OCI-LY7 (cell line): ENCODE results near the gene ZFR2. TPM values are rescaled to one million over a fixed set of nuclear protein-coding genes. Genes with fewer than 3 reads are reported as not detected.

ENCODE experiments used
- BruUV-seq: library from RNA; stranded (reverse); fragments of 400-500 nt; replicated peaks from 2 replicates; lab custom pipeline; 2021; lab: Mats Ljungman, UMichigan
- CTCF ChIA-PET: fragments of 300-600 bp; sonication (Branson Sonifier 250); formaldehyde crosslinking; loops from one replicate; lab custom pipeline; 2022; ENCODE audit warnings: antibody characterized with exemption; ENCODE audit not compliant: unreplicated experiment; lab: Charles Lee
- POLR2A ChIA-PET: fragments of 300-600 bp; sonication (Branson Sonifier 250); formaldehyde crosslinking; loops from one replicate; lab custom pipeline; 2022; ENCODE audit warnings: antibody characterized with exemption; lab: Charles Lee
- DNase-seq: peaks from one replicate; pipeline ENCODE4 v3.0.0-alpha.2; 2015; ENCODE audit warnings: low spot score
- H2AFZ ChIP-seq: fragments of 200-600 bp; sonication (generic), shearing (Covaris generic); 2 replicates; pipeline ENCODE4 v1.6.1; 2014; ENCODE audit warnings: mild to moderate bottlenecking, antibody characterized with exemption, low read length, moderate library complexity
- H3K27ac ChIP-seq: fragments of 200-600 bp; sonication (generic); 2 replicates; pipeline ENCODE4 v1.5.1; 2014; ENCODE audit warnings: mixed run types, low read depth, mild to moderate bottlenecking, moderate library complexity, low read length, inconsistent platforms; ENCODE audit not compliant: poor library complexity, severe bottlenecking
- H3K36me3 ChIP-seq: fragments of 200-600 bp; sonication (generic); 2 replicates; pipeline ENCODE4 v1.6.1; 2014; ENCODE audit warnings: mild to moderate bottlenecking, antibody characterized with exemption, low read length, moderate library complexity, mixed read lengths; ENCODE audit not compliant: insufficient read depth
- H3K4me1 ChIP-seq: fragments of 200-600 bp; sonication (generic); 2 replicates; pipeline ENCODE4 v1.5.1; 2014; ENCODE audit warnings: mild to moderate bottlenecking, low read length; ENCODE audit not compliant: insufficient read depth, poor library complexity, severe bottlenecking
- H3K4me2 ChIP-seq: fragments of 200-600 bp; sonication (generic); 2 replicates; pipeline ENCODE4 v1.6.1; 2014; ENCODE audit warnings: mild to moderate bottlenecking, low read length
- H3K4me3 ChIP-seq: fragments of 200-600 bp; sonication (generic); 2 replicates; pipeline ENCODE4 v1.5.1; 2014; ENCODE audit warnings: mild to moderate bottlenecking, low read depth, low read length; ENCODE audit not compliant: poor library complexity, severe bottlenecking
- H3K79me2 ChIP-seq: fragments of 200-600 bp; sonication (generic); 2 replicates; pipeline ENCODE4 v1.6.1; 2016; ENCODE audit warnings: low read depth, mild to moderate bottlenecking, low read length, moderate library complexity, mixed read lengths; ENCODE audit not compliant: insufficient read depth
- H3K9me2 ChIP-seq: fragments of 200-600 bp; sonication (generic); 2 replicates; pipeline ENCODE4 v1.6.1; 2016; ENCODE audit warnings: mild to moderate bottlenecking, low read length, mixed read lengths; ENCODE audit not compliant: insufficient read depth
- H3K9me3 ChIP-seq: fragments of 200-600 bp; sonication (generic); 2 replicates; pipeline ENCODE4 v1.6.1; 2014; ENCODE audit warnings: mild to moderate bottlenecking, mixed run types, low read length, mixed read lengths
- H4K20me1 ChIP-seq: fragments of 200-600 bp; sonication (generic); 2 replicates; pipeline ENCODE4 v1.6.1; 2014; ENCODE audit warnings: mild to moderate bottlenecking, antibody characterized with exemption, low read length, moderate library complexity, mixed read lengths; ENCODE audit not compliant: insufficient read depth
- EZH2phosphoT487 ChIP-seq: fragments of 200-600 bp; sonication (generic); IDR thresholded peaks from 2 replicates; pipeline ENCODE4 v1.6.1; 2018; ENCODE audit warnings: low read depth, borderline replicate concordance, mild to moderate bottlenecking, mixed run types, antibody characterized with exemption, low read length, moderate library complexity, mixed read lengths
- intact Hi-C: fragments of 100-400 bp; cut with micrococcal nuclease; formaldehyde crosslinking; loops from one replicate; pipeline ENCODE4 v1.10.0; 2022; ENCODE audit not compliant: unreplicated experiment
- total RNA-seq, 2 experiments: library from RNA; depleted of rRNA in 1 of 2; stranded (reverse); fragments of >200 nt in 1 of 2; shearing (Covaris generic) in 1 of 2; gene quantifications; 2 replicates each; pipeline ENCODE4 v1.2.3, GENCODE V29; 2014 to 2022
- TF ChIP-seq, protein P1 (sequence below): fragments of 200-600 bp; sonication (generic); conservative IDR thresholded peaks from 2 replicates; pipeline ENCODE4 v1.5.1; 2014; ENCODE audit warnings: mild to moderate bottlenecking, antibody characterized with exemption, low read length, moderate library complexity, mixed read lengths

The ZFR2 gene
- total RNA-seq, 2 experiments from 2014 or later = not detected

DNA sequence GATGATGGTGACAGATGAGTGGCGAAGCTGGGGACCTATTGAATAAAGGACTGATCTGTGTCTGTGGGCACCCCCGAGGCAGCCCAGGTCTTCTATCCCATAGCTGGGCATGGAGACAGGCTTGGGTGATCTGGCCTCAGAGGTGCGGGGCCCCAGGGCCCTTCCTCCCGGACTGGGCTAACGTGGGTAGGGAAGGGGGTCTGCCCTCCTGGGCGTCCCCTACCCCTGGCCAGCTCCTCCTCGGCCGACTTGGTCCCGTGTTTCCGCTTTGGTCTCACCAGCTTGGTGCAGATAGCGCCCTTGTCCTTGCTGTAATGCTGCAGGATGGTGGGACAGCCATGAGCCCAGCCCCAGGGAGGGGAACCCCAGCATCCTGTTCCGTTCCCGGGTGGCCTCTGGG, 85.9 kb downstream of the ZFR2 start:
- H3K4me2 ChIP-seq = no peak overlapping the region
- POLR2A ChIA-PET = no interaction called here
- H3K79me2 ChIP-seq = no peaks in the 10 kb centered on the region
- no peak for TF ChIP-seq EZH2phosphoT487
- TF ChIP-seq, protein P1, sequence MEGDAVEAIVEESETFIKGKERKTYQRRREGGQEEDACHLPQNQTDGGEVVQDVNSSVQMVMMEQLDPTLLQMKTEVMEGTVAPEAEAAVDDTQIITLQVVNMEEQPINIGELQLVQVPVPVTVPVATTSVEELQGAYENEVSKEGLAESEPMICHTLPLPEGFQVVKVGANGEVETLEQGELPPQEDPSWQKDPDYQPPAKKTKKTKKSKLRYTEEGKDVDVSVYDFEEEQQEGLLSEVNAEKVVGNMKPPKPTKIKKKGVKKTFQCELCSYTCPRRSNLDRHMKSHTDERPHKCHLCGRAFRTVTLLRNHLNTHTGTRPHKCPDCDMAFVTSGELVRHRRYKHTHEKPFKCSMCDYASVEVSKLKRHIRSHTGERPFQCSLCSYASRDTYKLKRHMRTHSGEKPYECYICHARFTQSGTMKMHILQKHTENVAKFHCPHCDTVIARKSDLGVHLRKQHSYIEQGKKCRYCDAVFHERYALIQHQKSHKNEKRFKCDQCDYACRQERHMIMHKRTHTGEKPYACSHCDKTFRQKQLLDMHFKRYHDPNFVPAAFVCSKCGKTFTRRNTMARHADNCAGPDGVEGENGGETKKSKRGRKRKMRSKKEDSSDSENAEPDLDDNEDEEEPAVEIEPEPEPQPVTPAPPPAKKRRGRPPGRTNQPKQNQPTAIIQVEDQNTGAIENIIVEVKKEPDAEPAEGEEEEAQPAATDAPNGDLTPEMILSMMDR = no peak
- no peaks in the 10 kb centered on the region for H4K20me1 ChIP-seq
- peaks cover 8% of the 10 kb centered on the region; the same call in 1 of the 2 replicates for H3K9me3 ChIP-seq
- H3K4me1 ChIP-seq = no peaks in the 10 kb centered on the region
- H3K27ac ChIP-seq = no peak overlapping the region
- no peak for DNase-seq
- H3K4me3 ChIP-seq = no peak overlapping the region
- no TSS peak for BruUV-seq
- no peak overlapping the region for H2AFZ ChIP-seq
- H3K9me2 ChIP-seq = no peaks in the 10 kb centered on the region
- CTCF ChIA-PET = no interaction called here
- intact Hi-C loops = loop anchor here (1.0 kb wide), 1 partner anchor 39 kb away; no protein-coding TSS in a partner anchor
- no peaks in the 10 kb centered on the region for H3K36me3 ChIP-seq

DNA sequence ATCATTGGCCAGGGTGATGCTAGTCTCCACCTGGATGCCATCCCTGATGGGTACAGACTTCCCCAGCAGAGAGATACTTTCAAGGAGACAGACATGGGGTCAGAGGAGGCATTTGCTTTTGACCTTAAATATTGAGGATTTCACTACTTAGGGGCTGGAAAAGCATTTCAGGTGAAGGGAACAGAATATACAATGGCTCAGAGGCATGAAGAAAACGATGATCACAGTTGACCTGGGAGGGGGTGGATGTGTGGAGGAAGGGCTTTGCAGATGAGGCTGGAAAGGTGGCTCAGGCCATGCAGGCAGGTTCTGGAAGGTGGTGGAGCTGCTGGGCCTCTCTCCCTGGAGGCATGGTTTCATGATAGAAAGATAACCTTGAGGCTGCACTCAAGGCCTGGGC, 86.5 kb downstream of the ZFR2 start:
- TF ChIP-seq EZH2phosphoT487 = no peak
- no peaks in the 10 kb centered on the region for H3K36me3 ChIP-seq
- no peak overlapping the region for H3K4me2 ChIP-seq
- H3K27ac ChIP-seq = no peak overlapping the region
- ChIA-PET POLR2A (interaction anchor here (0.5 kb wide), 1 partner anchor 636 kb away, joined by 3 read pairs; no protein-coding TSS in a partner anchor), CTCF (no interaction called here)
- no peaks in the 10 kb centered on the region for H3K4me1 ChIP-seq
- intact Hi-C loops = no loop called here
- H2AFZ ChIP-seq = no peak overlapping the region
- no peaks in the 10 kb centered on the region for H3K79me2 ChIP-seq
- no peaks in the 10 kb centered on the region for H3K9me2 ChIP-seq
- no peak overlapping the region for H3K4me3 ChIP-seq
- H3K9me3 ChIP-seq = peaks cover 8% of the 10 kb centered on the region; the same call in 1 of the 2 replicates
- no peaks in the 10 kb centered on the region for H4K20me1 ChIP-seq
- no TSS peak for BruUV-seq
- DNase-seq = no peak

DNA sequence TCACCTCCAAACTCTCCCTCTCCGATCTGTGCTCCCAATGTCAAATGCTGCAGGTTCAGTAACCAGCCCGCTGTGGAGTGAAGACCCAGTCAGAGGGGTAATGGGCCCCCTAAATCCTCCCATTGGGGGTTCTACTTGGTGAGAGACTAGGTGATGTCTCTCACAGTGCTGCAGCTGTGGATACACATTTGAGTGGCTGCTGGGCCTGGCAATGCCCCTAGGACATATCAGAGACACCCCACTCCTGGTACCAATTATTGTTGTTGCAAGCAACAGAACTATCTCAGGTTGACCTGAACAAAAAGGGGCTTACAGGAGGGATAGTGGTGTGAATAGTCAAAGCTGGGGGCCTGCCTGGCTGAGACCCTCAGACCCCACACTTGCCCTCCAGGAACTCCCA, 87.2 kb downstream of the ZFR2 start:
- H3K4me2 ChIP-seq = no peak overlapping the region
- peaks cover 8% of the 10 kb centered on the region; the same call in 1 of the 2 replicates for H3K9me3 ChIP-seq
- H3K4me3 ChIP-seq = no peak overlapping the region
- H3K27ac ChIP-seq = no peak overlapping the region
- H4K20me1 ChIP-seq = no peaks in the 10 kb centered on the region
- H2AFZ ChIP-seq = no peak overlapping the region
- intact Hi-C loops = no loop called here
- POLR2A ChIA-PET = no interaction called here
- H3K79me2 ChIP-seq = no peaks in the 10 kb centered on the region
- CTCF ChIA-PET = no interaction called here
- H3K36me3 ChIP-seq = no peaks in the 10 kb centered on the region
- no peaks in the 10 kb centered on the region for H3K9me2 ChIP-seq
- no peaks in the 10 kb centered on the region for H3K4me1 ChIP-seq
- no peak for DNase-seq
- no TSS peak for BruUV-seq
- TF ChIP-seq, protein P1 = no peak
- TF ChIP-seq EZH2phosphoT487 = no peak
